Lower lobe of right lung (tissue), 2 donors: ENCODE results near the gene GGA3. TPM values are rescaled to one million over a fixed set of nuclear protein-coding genes. Genes with fewer than 3 reads are reported as not detected.
A peak's percentile ranks its signal among the peaks of the same experiment; 100 is the strongest.

Source experiments
- ATAC-seq, 2 donors: fragments of 200-7000 bp; cut with Tn5 transposase; one replicate each; pipeline ENCODE4 v1.9.1; 2020 to 2022; ENCODE audit warnings: mild to moderate bottlenecking in 2 of 2, moderate library complexity in 2 of 2
- DNase-seq: peaks from one replicate; pipeline ENCODE4 v3.0.0-alpha.2; 2020
- H3K27ac ChIP-seq: fragments of 200-600 bp; one replicate; pipeline ENCODE4 v1.8.0; 2022
- H3K27me3 ChIP-seq: fragments of 200-600 bp; one replicate; pipeline ENCODE4 v1.8.0; 2022; ENCODE audit warnings: low read depth
- H3K36me3 ChIP-seq: fragments of 200-600 bp; one replicate; pipeline ENCODE4 v1.8.0; 2022; ENCODE audit warnings: mild to moderate bottlenecking
- H3K4me1 ChIP-seq: fragments of 200-600 bp; one replicate; pipeline ENCODE4 v1.8.0; 2022
- H3K4me3 ChIP-seq: fragments of 200-600 bp; one replicate; pipeline ENCODE4 v1.8.0; 2022; ENCODE audit warnings: mild to moderate bottlenecking
- H3K9me3 ChIP-seq: fragments of 200-600 bp; one replicate; pipeline ENCODE4 v1.8.0; 2022
- CTCF ChIP-seq: fragments of 200-600 bp; IDR thresholded peaks from one replicate; pipeline ENCODE4 v1.8.0; 2022; ENCODE audit warnings: antibody characterized with exemption, mild to moderate bottlenecking
- intact Hi-C: fragments of 100-400 bp; cut with DNase I; formaldehyde crosslinking; loops from one replicate; pipeline ENCODE4 v1.11.0; 2022
- total RNA-seq: library from RNA; stranded (reverse); fragmentation: NEBNext Ultra II Directional; extraction: Animal tissue kit (Norgen Biotek cat#: 25700); gene quantifications from one replicate; pipeline ENCODE4 v1.2.1, GENCODE V29; 2021
- donor health status: DM: no; HTN: yes; CAD: no; lungs with severe emphysema.

The GGA3 gene
- total RNA-seq, 1 donor from 2014 or later, result 68.6 TPM

GRCh38 chr17:75244133-75244866 lies 17.1 kb downstream of the GGA3 start:
- ATAC-seq, result peak; percentile 12 to 45
- peaks cover 87% of the 10 kb centered on the region for H3K36me3 ChIP-seq
- H3K27ac ChIP-seq, result no peak overlapping the region
- no peak for DNase-seq
- H3K4me1 ChIP-seq, result peaks cover under 1% of the 10 kb centered on the region
- H3K27me3 ChIP-seq, result no peaks in the 10 kb centered on the region
- TF ChIP-seq CTCF, result no peak
- H3K9me3 ChIP-seq, result no peaks in the 10 kb centered on the region
- H3K4me3 ChIP-seq, result no peak overlapping the region
- intact Hi-C loops, result no loop called here

- no peaks in the 10 kb centered on the region for H3K4me1 ChIP-seq
- H3K36me3 ChIP-seq, result peaks cover 95% of the 10 kb centered on the region
- no peaks in the 10 kb centered on the region for H3K9me3 ChIP-seq
- H3K27me3 ChIP-seq, result no peaks in the 10 kb centered on the region
- no peak overlapping the region for H3K4me3 ChIP-seq
- no peak for ATAC-seq
- DNase-seq, result no peak
- H3K27ac ChIP-seq, result no peak overlapping the region
- intact Hi-C loops, result no loop called here
- no peak for TF ChIP-seq CTCF
Measured at GRCh38 chr17:75242461-75243042, 18.9 kb downstream of the GGA3 start.

GRCh38 chr17:75241996-75242460 lies 19.4 kb downstream of the GGA3 start:
- ATAC-seq, result no peak
- no peaks in the 10 kb centered on the region for H3K9me3 ChIP-seq
- no peaks in the 10 kb centered on the region for H3K27me3 ChIP-seq
- H3K4me3 ChIP-seq, result no peak overlapping the region
- no peak for TF ChIP-seq CTCF
- H3K4me1 ChIP-seq, result no peaks in the 10 kb centered on the region
- DNase-seq, result no peak
- intact Hi-C loops, result no loop called here
- H3K27ac ChIP-seq, result no peak overlapping the region
- peaks cover 98% of the 10 kb centered on the region for H3K36me3 ChIP-seq

- Histone ChIP-seq H3K27me3 (no peaks in the 10 kb centered on the region), H3K4me3 (no peak overlapping the region), H3K27ac (no peak overlapping the region), H3K4me1 (no peaks in the 10 kb centered on the region), H3K9me3 (no peaks in the 10 kb centered on the region), H3K36me3 (peaks cover 100% of the 10 kb centered on the region)
- TF ChIP-seq CTCF, result no peak
- intact Hi-C loops, result no loop called here
- DNase-seq, result no peak
- no peak for ATAC-seq
Measured at GRCh38 chr17:75241502-75241901, 19.9 kb downstream of the GGA3 start.

- intact Hi-C loops, result no loop called here
- Histone ChIP-seq H3K9me3 (no peaks in the 10 kb centered on the region), H3K36me3 (peaks cover 100% of the 10 kb centered on the region), H3K4me3 (no peak overlapping the region), H3K27me3 (no peaks in the 10 kb centered on the region), H3K4me1 (no peaks in the 10 kb centered on the region), H3K27ac (no peak overlapping the region)
- no peak for TF ChIP-seq CTCF
- DNase-seq (no peak), ATAC-seq (no peak)
Measured at GRCh38 chr17:75241143-75241430, 20.3 kb downstream of the GGA3 start.
